Stimulated activated effector memory CD8-positive, alpha-beta T cell treated with anti-CD3 and anti-CD28 coated beads, Interleukin-12 subunit alpha, Interleukin-12 subunit beta, amount 100 ng/mL, for 72 hours (primary cell): ENCODE results near the gene PEX3.
A peak's percentile ranks its signal among the peaks of the same experiment; 100 is the strongest.

Experiments used
- ATAC-seq: fragments of 150-1000 bp; cut with Tn5 transposase; 2 replicates; pipeline ENCODE4 v1.10.0; 2021
- DNase-seq, 2 donors: peaks; one replicate each; pipeline ENCODE4 v3.0.0; 2021 to 2022; ENCODE audit warnings: low spot score in 2 of 2
- H3K27ac Mint-ChIP-seq: one replicate; pipeline ENCODE4 v1.8.0; 2022; ENCODE audit warnings: mild to moderate bottlenecking, mixed read lengths
- H3K36me3 Mint-ChIP-seq: one replicate; pipeline ENCODE4 v1.8.0; 2022; ENCODE audit warnings: mild to moderate bottlenecking, mixed read lengths
- H3K4me1 Mint-ChIP-seq: one replicate; pipeline ENCODE4 v1.8.0; 2022; ENCODE audit warnings: mixed read lengths
- H3K4me3 Mint-ChIP-seq: one replicate; pipeline ENCODE4 v1.8.0; 2022; ENCODE audit warnings: mild to moderate bottlenecking, mixed read lengths
- H3K9me3 Mint-ChIP-seq: one replicate; pipeline ENCODE4 v1.8.0; 2022; ENCODE audit warnings: mixed read lengths

Gene PEX3

GRCh38 chr6:143536461-143536865, 85.9 kb downstream of the PEX3 start:
- ATAC-seq (peak; percentile 81), DNase-seq (peak; percentile 50 to 78)
- peak overlapping the region; percentile 64 for H3K27ac Mint-ChIP-seq
- H3K4me3 Mint-ChIP-seq, result peak overlapping the region; percentile 76
- H3K36me3 Mint-ChIP-seq, result no peaks in the 10 kb centered on the region
- no peaks in the 10 kb centered on the region for H3K9me3 Mint-ChIP-seq
- H3K4me1 Mint-ChIP-seq, result peaks cover 26% of the 10 kb centered on the region

- peak; percentile 72 for ATAC-seq
- no peaks in the 10 kb centered on the region for H3K9me3 Mint-ChIP-seq
- peak overlapping the region; percentile 70 for H3K27ac Mint-ChIP-seq
- peaks cover 33% of the 10 kb centered on the region for H3K4me1 Mint-ChIP-seq
- peak overlapping the region; percentile 76 for H3K4me3 Mint-ChIP-seq
- peak; percentile 42 to 79 for DNase-seq
- H3K36me3 Mint-ChIP-seq, result no peaks in the 10 kb centered on the region
Observed at GRCh38 chr6:143536866-143537691, 86.5 kb downstream of the PEX3 start.

GRCh38 chr6:143538374-143538773, 87.8 kb downstream of the PEX3 start:
- Mint-ChIP-seq H3K27ac (peak overlapping the region; percentile 70), H3K4me3 (peak overlapping the region; percentile 76), H3K9me3 (no peaks in the 10 kb centered on the region), H3K4me1 (peaks cover 46% of the 10 kb centered on the region), H3K36me3 (no peaks in the 10 kb centered on the region)
- ATAC-seq, result no peak
- DNase-seq, result no peak

- Mint-ChIP-seq H3K27ac (peak overlapping the region; percentile 20), H3K4me1 (peaks cover 50% of the 10 kb centered on the region), H3K36me3 (no peaks in the 10 kb centered on the region), H3K4me3 (peak overlapping the region; percentile 76), H3K9me3 (no peaks in the 10 kb centered on the region)
- no peak for DNase-seq
- ATAC-seq, result no peak
Observed at GRCh38 chr6:143539106-143539505, 88.5 kb downstream of the PEX3 start.

- peaks cover 55% of the 10 kb centered on the region for H3K4me1 Mint-ChIP-seq
- H3K27ac Mint-ChIP-seq, result peak overlapping the region; percentile 20
- no peak for DNase-seq
- H3K9me3 Mint-ChIP-seq, result no peaks in the 10 kb centered on the region
- no peak for ATAC-seq
- H3K36me3 Mint-ChIP-seq, result no peaks in the 10 kb centered on the region
- peak overlapping the region; percentile 76 for H3K4me3 Mint-ChIP-seq
Observed at GRCh38 chr6:143539734-143540133, 89.1 kb downstream of the PEX3 start.

- no peaks in the 10 kb centered on the region for H3K9me3 Mint-ChIP-seq
- H3K4me1 Mint-ChIP-seq, result peaks cover 55% of the 10 kb centered on the region
- H3K27ac Mint-ChIP-seq, result peak overlapping the region; percentile 20
- ATAC-seq (no peak), DNase-seq (no peak)
- no peaks in the 10 kb centered on the region for H3K36me3 Mint-ChIP-seq
- H3K4me3 Mint-ChIP-seq, result peak overlapping the region; percentile 76
Observed at GRCh38 chr6:143540192-143540591, 89.6 kb downstream of the PEX3 start.
